Mononuclear cell (primary cell): Measurements from ENCODE around the gene EGFL8. TPM values are rescaled to one million over a fixed set of nuclear protein-coding genes. Genes with fewer than 3 reads are reported as not detected.
"Not testable (repeated sequence)": the region's sequence is repeated elsewhere in the genome, so short reads cannot be mapped to it uniquely, and the experiment has no call there.

Source experiments
- H3K27me3 ChIP-seq: 2 replicates; pipeline ENCODE4 v1.6.0; 2011; ENCODE audit warnings: low read length, control low read depth; ENCODE audit not compliant: insufficient read depth
- H3K4me1 ChIP-seq: 2 replicates; pipeline ENCODE4 v1.5.1; 2011; ENCODE audit warnings: mild to moderate bottlenecking, low read length, control low read depth; ENCODE audit not compliant: insufficient read depth
- H3K4me3 ChIP-seq: 2 replicates; pipeline ENCODE4 v1.5.1; 2011; ENCODE audit warnings: mild to moderate bottlenecking, low read length, moderate library complexity
- H3K9me3 ChIP-seq: 2 replicates; pipeline ENCODE4 v1.5.1; 2011; ENCODE audit warnings: low read depth, mild to moderate bottlenecking, control low read depth, low read length
- total RNA-seq: library from RNA; depleted of rRNA; stranded (reverse); fragments of >200 nt; gene quantifications from one replicate; pipeline ENCODE4 v1.2.3, GENCODE V29; 2012

Gene EGFL8
- total RNA-seq, 1 donor: 0.73 TPM

DNA sequence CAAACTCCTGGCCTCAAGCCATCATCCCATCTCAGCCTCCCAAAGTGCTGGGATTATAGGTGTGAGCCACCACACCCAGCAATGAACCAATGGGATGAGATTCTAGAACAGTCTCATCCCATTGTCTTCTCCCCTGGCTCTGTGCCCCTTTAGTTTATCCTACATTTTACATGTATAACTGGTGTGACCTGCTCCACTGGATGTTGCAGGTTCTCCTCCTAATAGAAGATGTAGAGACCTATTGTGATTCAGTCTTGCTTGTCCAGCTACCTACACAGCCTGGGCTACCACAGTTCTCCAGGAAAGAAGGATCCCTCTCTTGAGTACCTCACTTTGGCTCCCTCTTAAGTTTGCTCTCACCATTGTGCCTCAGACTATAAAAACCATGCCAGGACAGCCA is 32.3 kb upstream of the EGFL8 start:
- Histone ChIP-seq H3K4me3 (no peak overlapping the region), H3K9me3 (no peaks in the 10 kb centered on the region), H3K27me3 (no peaks in the 10 kb centered on the region), H3K4me1 (peaks cover 29% of the 10 kb centered on the region)

DNA sequence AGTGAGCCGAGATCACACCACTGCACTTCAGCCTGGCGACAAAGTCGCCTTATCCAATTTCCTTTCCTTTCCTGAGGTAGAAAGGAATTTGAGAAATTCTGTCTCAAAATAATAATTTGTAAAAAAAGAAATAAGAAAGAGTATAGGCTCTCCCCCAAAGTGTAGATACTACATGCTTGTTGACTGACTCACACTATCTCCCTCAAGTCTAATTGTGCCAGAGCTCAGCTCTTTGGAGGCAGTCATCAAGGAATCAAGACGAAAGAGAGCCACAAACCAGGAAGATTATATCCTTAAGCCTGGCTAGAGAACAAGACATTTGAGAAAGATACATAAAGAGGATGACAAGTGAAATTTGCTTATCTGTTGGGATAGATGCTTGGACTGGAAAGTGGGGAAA is 30.6 kb upstream of the EGFL8 start:
- Histone ChIP-seq H3K27me3 (no peaks in the 10 kb centered on the region), H3K9me3 (no peaks in the 10 kb centered on the region), H3K4me3 (no peak overlapping the region), H3K4me1 (peaks cover 18% of the 10 kb centered on the region)

GRCh38 chr6:32137454-32137853 is 26.9 kb upstream of the EGFL8 start:
- Histone ChIP-seq H3K27me3 (no peaks in the 10 kb centered on the region), H3K4me1 (no peaks in the 10 kb centered on the region), H3K9me3 (no peaks in the 10 kb centered on the region), H3K4me3 (no peak overlapping the region)

GRCh38 chr6:32139590-32139989 is 24.8 kb upstream of the EGFL8 start:
- Histone ChIP-seq H3K4me1 (no peaks in the 10 kb centered on the region), H3K9me3 (no peaks in the 10 kb centered on the region), H3K27me3 (no peaks in the 10 kb centered on the region), H3K4me3 (no peak overlapping the region)

DNA sequence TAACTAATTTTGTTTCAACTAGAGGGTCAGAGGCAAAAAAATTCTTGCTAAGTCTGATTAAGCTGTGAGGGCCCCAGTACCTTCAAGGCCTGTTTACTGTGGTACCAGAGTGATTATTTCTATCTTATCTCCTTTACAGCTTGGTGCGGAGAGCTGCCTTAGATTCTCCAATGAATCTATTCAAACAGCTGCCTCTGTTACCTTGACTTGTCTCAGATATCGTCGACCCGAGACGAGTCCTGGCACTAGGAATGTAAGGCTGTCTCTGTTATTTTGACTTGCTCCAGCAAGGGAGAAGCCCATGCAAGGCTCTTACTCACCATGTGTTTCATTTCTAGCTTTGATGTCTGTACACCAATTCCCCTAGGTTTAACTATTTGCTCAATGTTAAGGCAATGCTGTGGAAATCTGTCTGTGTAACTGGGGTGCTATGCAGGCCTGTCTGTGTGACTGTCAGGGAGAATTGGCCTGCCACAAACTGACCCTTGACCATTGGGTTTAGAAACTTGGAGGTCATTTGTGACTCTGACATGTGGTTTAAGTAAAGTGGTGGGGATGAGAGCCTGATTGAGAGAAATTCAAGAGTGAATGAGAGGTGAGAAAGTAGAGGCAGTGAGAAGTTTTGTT is 23.9 kb upstream of the EGFL8 start:
- Histone ChIP-seq H3K4me3 (no peak overlapping the region), H3K9me3 (no peaks in the 10 kb centered on the region), H3K27me3 (no peaks in the 10 kb centered on the region), H3K4me1 (no peaks in the 10 kb centered on the region)

GRCh38 chr6:32144238-32144637 is 20.2 kb upstream of the EGFL8 start:
- peaks cover 13% of the 10 kb centered on the region for H3K4me1 ChIP-seq
- peaks cover 17% of the 10 kb centered on the region for H3K27me3 ChIP-seq
- not testable (repeated sequence) for H3K4me3 ChIP-seq, H3K9me3 ChIP-seq

GRCh38 chr6:32146287-32146686 is 18.1 kb upstream of the EGFL8 start:
- Histone ChIP-seq H3K9me3 (no peaks in the 10 kb centered on the region), H3K27me3 (peaks cover 31% of the 10 kb centered on the region), H3K4me1 (peaks cover 15% of the 10 kb centered on the region), H3K4me3 (no peak overlapping the region)

DNA sequence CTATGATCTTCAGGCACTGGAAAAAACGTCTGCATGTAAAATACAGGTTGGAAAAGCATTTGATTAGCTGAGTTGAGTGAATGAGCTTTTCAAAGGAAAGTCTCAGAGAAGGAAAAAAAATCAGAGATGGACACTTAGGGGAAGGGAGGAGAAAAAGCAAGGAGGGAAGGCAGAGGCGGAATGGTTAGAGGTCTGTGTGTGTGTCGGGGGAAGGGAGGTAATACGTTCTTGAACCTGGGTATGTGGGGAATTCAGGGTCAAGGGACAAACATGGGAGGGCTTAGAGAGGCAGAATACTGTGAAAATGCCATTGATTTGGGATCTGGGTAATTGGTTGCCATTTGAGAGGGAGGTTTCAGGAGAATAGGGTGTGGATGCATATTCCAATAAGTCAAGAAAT is 17.7 kb upstream of the EGFL8 start:
- no peak overlapping the region for H3K4me3 ChIP-seq
- H3K9me3 ChIP-seq: no peaks in the 10 kb centered on the region
- H3K27me3 ChIP-seq: peaks cover 33% of the 10 kb centered on the region
- peaks cover 15% of the 10 kb centered on the region for H3K4me1 ChIP-seq

GRCh38 chr6:32147401-32148132 is 16.8 kb upstream of the EGFL8 start:
- peaks cover 39% of the 10 kb centered on the region for H3K27me3 ChIP-seq
- H3K4me1 ChIP-seq: peaks cover 20% of the 10 kb centered on the region
- no peak overlapping the region for H3K4me3 ChIP-seq
- H3K9me3 ChIP-seq: no peaks in the 10 kb centered on the region

DNA sequence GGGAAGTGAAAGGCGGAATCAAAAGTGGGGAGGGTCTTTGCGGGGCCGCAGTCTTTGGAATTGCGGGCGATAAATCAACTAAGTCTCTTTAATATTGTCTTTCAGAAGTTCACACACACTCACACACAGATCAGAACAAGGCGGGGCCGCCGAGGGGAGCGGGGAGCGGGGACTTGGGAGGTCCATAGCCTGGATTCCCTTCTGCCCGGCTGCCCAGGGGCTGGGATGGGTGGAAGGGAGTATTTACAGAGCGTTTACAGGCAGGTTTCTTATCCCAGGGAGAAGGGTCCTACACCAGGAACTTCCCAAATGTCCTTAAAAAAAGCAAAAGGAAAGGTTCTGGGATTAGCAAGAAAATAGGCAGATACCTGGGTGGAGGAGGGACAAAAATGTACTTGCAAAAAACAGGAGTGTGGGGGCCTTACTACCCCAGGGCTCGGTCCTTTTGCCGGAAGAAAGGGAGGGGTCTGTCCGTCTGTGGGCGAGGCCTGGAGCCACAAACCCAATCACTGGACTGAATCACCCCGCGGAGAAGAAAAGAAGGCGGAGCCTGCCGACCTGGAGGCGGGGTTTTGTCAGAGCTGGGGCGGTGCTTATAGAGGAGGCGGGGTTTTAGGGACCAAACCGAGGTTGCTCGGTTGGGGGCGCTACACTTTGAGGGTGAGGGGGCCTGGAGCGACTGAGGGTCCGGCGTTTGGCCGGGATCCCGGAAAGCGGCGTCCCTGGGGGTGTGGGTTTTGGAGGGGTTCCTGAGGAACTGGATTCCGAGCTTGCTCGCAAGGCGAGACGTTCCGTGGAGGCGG is 15.9 kb upstream of the EGFL8 start:
- peaks cover 24% of the 10 kb centered on the region for H3K4me1 ChIP-seq
- H3K9me3 ChIP-seq: no peaks in the 10 kb centered on the region
- peaks cover 46% of the 10 kb centered on the region for H3K27me3 ChIP-seq
- peak overlapping the region; percentile 34 for H3K4me3 ChIP-seq

DNA sequence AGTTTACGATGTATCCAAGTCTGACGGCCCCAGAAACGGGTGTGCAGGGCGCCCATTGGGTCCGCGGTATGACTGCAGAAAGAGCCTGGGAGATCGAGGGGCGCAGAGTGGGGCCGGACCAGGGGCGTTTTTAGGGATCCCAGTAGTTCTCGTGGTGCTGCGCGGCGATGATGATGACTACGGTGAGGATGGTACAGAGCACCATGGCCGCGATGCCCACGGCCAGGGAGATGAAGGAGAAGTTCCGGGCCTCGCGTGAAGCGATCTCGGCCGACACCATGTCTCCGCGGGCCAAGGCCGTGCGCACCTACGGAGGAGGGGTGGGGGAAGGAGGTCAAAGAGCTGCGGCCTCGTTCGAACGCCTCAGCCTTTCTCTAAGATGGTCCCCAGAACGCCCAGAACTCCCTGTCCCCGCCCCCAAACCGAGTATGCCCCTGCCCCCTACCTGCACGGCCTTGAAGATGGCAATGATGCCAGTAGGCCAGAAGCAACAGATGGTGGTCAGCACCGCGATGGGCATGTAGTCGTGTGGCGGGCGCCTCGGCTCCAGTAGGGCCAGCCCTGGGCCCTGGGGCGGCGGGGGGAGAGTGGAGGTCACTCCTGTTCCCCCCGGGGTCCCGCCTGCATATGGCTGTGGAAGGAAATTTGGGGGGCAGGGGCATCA is 15.2 kb upstream of the EGFL8 start:
- Histone ChIP-seq H3K9me3 (no peaks in the 10 kb centered on the region), H3K27me3 (peaks cover 46% of the 10 kb centered on the region), H3K4me1 (peaks cover 30% of the 10 kb centered on the region), H3K4me3 (peak overlapping the region; percentile 34)

- no peak overlapping the region for H3K4me3 ChIP-seq
- H3K4me1 ChIP-seq: peaks cover 40% of the 10 kb centered on the region
- H3K27me3 ChIP-seq: peaks cover 46% of the 10 kb centered on the region
Measured at GRCh38 chr6:32149932-32150870, 14.2 kb upstream of the EGFL8 start.

GRCh38 chr6:32151181-32151862 is 13.1 kb upstream of the EGFL8 start:
- H3K9me3 ChIP-seq: no peaks in the 10 kb centered on the region
- H3K27me3 ChIP-seq: peaks cover 46% of the 10 kb centered on the region
- no peak overlapping the region for H3K4me3 ChIP-seq
- H3K4me1 ChIP-seq: peaks cover 46% of the 10 kb centered on the region

More at GRCh38 chr6:32149932-32150870, 14.2 kb upstream of the EGFL8 start:
- no peaks in the 10 kb centered on the region for H3K9me3 ChIP-seq
